HG03460 (cell line): ENCODE measurements around the gene PRKAR1B.

ENCODE experiments used
- ATAC-seq: cut with Tn5 transposase; IDR thresholded peaks from one replicate; pipeline ENCODE4 v1.9.1; 2021; ENCODE audit not compliant: unreplicated experiment

The PRKAR1B gene

DNA sequence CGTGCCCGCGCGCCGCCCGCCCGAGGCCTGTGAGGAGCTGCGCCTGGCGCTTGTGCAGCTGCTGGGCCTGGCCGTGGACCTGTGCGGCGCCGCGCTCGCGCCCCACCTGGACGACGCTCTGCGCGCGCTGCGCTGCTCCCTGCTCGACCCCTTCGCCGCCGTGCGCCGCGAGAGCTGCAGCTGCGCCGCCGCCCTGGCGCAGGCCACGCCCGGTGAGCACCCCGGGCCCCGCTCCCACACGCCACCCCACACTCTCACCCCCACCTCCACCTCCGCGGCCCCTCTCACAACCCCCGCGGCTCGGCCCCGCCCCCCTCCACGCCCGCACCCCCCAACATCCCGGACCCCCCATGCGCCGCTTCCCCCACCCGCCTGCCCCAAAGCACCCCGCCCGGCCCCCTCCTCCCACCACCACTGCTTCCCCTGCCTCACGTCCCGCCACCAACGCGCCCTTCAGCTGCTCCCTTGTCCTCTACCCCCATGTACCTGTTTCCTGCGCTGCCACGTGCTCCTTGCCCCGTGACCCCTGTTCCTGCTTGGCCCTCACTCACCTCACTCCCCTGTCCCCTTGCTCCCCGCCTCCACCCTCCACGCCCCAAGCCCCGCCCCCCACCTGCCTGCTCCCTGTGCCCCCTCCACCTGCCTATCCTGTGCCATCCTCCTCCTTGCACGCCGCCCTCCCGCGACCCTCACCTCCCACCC lies at the start of gene PRKAR1B:
TSS of gene PRKAR1B (minus strand) at position 178 of the 702 bp plus-strand sequence. CDS start 15,776 bp downstream, outside the sequence.
- peak; percentile 48 for ATAC-seq

DNA sequence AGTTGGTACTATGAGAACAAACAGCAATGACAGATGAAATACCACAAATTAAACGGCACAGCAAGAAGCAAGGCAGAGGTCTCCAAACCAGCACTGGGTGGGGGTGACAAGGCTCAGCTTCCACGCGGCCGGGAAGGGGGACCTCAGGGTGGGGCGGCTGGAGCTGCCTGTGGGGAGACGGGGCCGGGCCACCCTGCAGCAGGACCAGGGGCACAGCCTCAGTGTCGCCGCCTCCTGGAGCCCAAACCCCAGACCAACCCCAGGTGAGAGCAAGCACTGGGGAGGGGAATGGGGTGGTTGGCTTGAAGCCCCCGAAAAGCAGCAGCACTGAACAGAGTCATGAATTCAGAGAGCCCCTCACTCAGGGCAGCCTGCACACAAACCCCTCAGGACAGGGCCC lies 49.3 kb upstream of the PRKAR1B start:
- ATAC-seq = no peak

DNA sequence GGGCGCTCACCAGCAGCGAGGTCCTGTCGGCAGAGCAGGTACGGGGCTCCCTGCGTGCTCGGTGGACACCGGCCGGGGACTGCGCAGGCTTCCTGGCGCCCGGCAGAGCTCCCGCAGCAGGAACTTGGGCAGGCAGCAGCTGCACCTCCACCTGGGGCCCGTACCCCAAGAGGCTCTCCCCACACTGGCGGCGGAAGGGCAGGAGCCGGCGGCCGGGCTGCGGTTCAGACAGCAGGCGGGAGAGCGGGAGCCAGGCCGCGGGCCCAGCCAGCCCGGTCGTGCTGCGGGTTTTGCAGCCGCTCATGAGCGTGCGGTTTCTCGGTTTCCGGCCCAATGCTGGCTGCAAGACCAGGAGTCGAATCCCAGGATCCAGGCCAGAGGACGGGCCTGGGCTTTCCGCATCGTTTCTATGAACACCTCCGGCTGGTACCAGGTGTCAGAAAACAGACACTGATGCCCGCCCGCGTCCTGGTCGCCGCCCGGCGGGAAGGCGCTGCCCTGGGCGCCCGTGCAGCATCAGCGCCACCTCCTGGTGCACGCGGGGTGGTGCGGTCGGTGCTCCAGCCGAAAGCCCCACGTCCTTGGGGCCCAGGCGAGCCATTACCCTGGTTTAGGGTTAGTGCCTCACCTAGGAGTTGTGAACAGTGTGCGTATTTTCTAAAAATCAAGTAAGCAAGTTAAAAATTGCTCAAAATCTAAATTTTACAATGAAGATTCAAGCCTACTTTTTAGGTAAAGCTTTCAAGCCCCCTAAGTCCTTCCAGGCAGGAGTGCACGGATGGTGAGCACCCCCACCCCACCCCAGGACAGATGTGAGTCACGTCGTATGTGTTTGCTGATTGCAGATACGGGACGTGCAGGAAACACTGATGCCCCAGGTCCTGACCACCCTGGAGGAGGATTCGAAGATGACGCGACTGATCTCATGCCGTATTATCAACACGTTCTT lies 47.4 kb upstream of the PRKAR1B start:
- ATAC-seq = no peak

DNA sequence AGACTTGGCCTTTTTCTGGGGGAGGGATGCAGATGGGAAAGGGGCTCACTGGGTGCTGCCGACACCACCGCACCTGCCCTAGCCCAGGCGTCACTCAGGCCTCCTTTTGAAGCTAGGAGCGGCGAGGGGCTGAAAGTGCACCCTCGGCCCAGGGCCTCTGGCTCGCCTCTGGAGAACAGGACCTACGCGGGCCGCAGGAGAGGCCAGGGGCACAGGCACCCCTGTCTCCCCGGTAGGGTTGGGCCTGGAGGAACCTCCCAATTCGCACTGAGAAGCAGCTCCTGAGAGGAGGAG lies 46.5 kb upstream of the PRKAR1B start:
- no peak for ATAC-seq

DNA sequence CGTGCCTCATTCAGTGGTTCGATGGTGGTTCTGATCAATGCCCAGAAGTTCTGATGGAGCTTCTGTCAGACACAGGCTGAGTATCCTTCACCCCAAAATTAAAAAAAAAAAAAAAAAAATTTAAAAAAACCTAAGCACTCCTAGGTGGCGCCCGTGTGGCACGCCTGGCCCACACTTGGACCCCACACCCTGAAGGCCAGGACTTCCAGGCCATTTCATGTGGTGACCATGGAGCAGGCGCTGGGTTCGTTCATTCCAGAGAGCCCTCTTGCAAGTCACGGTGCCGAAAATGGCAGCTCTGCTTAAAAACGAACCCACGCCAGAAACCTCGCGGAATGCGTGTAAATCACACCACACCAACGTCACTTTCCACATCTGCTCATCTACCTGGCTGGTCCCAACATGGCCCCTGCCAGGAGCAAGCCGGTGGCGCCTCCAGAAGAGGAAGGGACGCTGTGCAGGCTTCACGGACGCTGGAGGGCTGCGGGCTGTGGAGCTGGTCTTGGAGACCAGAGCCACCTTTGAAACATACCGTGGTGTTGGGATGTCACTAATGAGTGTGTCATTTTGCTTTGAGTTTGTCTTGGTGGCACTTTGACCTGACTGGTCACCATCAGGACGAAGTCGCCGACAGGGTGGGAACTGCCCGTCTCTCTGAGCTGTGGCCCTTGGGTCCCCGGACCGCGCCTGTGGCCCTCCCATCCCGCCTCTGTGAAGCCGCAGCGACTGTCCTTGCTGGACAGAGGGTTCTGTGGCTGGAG lies 46.0 kb upstream of the PRKAR1B start:
- no peak for ATAC-seq

DNA sequence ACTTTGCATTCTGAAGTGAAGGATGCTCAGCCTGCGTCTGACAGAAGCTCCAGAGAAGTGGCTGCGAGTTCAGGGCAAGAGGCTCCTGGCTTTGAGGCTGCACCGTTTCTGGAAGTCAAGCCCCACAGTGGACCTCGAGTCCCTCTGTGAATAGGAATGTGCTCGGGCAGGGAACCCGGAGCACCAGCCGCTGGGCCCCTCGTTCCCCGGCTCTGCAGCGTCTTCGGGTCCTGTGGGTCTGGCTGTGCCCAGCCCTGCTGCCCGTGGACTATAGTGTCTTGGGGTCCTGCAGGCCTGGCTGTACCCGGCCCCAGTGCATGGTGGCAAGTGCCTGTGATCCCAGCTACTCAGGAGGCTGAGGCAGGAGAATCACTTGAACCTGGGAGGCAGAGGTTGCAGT lies 45.3 kb upstream of the PRKAR1B start:
- ATAC-seq = no peak

DNA sequence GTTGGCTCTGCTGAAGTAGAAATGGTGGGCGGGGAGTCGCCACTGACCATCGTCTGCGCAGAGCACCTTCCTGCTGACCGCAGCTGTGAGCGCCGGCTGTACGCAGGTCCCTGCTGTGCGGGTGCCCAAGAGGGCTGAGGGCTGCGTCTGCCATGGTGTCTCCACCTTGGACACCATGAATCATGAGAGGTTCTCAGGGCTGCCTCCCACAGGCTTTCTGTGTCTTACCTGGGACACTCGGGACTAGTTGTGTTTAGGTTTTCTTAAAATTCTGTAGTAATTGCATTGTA lies 44.9 kb upstream of the PRKAR1B start:
- no peak for ATAC-seq

DNA sequence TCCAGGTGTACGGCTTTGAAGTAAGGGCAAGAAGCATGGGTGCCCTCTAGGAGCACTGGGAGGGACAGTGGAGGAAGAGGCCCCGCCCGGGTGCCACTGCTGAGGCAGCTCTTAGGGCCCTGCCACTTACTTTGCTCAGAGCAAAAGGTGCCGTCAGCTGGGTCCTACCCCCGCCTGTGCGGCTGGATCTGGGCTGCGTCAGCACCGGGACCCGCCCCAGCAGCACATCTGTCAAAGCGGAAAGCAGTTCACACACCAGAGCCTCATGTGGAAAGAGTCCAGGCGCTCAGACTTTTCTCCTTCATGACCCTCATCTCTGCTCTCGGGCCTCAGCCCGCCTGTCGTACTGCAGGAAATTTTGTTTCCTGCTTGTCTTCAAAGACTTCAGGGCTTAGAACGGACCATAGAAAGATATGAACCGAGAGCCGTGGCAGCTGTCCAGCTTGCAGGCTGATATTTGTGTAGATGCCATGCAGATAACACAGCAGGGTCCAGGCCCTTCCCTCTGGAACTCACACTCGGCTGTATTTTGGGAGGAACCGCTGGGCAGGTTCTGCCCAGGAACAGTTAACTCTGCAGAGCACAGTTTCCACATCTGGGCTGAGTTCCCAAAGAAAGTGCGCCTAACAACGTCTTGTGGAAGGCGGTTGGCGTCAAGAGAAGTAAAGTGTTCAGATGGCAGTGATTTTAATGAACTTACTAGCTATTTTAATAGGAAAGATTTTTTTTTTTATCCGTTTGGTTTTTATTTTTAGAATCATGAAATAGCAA lies 44.3 kb upstream of the PRKAR1B start:
- no peak for ATAC-seq

DNA sequence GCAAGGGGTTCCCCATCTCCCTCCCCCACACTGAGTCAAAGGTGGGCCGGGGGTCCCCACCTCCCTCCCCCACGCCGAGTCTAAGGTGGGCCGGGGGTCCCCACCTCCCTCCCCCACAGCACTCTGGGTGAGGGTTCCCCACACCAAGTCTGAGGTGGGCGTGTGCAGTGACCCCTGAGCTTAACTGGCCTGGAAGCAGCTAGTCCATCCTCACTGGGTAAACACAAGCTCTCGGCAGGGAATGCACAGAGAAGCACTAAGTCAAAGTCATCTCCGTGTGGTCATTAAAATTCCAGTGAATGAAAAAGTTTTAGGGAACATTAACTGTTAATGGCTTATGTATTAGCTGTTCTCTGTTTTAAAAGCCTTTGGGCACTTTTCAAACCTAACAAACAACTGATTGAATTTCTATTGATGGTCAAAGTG lies 43.7 kb upstream of the PRKAR1B start:
- no peak for ATAC-seq

DNA sequence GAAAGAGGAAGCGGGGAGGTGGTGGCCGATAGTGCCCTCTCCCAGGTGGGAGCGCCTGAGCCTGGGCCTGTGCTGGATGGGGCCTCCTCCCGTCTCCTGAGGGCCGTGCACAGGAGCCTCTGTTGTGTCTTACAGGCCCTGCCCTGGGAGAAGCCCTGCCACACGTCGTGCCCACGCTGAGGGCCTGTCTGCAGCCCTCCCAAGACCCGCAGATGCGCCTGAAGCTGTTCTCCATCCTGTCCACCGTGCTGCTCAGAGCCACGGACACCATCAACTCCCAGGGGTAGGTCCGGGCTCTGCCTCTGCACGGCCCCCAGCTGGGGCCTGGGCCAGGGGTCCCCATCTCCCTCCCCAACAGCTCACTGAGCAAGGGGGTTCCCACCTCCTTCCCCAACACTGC lies 43.3 kb upstream of the PRKAR1B start:
- ATAC-seq = no peak

DNA sequence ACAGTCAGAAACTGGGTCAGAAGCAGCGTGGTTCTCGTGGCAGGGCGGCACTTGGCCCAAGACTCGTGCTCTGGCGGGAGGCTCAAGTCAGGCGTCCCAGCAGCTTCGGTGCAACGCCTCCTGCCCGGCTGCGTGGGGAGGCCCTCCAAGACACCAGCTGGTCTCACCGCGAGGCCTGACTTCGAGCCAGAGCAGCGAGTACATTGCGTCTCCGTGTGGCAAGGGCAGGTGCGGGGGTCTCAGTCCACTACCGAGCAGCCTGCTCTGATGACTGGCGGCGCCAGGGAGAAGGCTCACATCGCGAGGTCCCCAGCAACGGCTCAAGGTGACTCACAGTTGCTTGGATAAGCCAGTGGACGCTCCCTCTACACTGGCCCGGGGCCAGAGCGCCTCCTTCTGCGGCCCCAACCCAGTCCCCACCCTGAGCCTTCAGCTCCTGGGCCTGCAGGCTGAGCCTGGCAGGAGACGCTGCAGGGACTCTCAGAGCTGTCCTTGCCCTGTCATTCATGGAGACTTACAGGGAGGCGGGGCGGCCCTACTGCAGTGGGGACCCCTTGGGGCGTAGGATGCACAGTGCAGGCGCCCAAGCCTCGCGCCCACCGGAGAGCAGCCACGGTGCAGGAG lies 41.9 kb upstream of the PRKAR1B start:
- ATAC-seq = no peak

DNA sequence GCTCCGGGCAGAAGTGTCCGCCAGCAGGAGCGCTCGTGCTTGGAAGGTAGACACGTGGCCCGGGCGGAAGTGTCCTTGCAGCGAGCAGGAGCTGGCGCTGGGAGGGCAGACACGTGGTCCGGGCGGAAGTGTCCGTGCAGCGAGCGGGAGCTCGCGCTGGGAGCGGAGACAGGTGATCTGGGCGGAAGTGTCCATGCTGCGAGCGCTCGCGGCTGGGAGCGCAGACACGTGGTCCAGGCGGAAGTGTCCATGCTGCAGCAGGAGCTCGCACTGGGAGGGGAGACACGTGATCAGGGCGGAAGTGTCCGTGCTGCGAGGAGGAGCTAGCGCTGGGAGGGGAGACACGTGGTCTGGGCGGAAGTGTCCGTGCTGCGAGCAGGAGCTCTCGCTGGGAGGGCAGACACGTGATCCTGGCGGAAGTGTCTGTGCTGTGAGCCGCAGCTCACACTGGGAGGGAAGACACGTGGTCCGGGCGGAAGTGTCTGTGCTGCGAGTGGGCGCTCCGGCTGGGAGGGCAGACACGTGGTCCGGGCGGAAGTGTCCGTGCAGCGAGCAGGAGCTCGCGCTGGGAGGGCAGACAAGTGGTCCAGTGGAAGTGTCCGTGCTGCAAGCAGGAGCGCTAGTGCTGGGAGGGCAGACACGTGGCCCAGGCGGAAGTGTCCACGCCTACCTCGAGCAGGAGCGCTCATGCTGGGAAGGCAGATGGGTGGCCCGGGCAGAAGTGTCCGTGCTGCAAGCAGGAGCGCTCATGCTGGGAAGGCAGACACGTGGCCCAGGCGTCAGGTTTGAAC lies 41.1 kb upstream of the PRKAR1B start:
- no peak for ATAC-seq

DNA sequence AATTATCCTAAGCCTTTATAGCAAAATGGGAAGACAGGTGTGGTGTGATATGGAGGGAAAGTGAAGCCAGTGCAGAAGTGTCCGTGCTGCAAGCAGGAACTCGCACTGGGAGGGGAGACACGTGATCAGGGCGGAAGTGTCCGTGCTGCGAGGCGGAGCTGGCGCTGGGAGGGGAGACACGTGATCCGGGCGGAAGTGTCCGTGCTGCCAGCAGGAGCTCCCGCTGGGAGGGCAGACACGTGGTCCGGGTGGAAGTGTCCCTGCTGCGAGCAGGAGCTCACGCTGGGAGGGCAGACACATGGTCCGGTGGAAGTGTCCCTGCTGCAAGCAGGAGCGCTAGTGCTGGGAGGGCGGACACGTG lies 40.5 kb upstream of the PRKAR1B start:
- no peak for ATAC-seq

DNA sequence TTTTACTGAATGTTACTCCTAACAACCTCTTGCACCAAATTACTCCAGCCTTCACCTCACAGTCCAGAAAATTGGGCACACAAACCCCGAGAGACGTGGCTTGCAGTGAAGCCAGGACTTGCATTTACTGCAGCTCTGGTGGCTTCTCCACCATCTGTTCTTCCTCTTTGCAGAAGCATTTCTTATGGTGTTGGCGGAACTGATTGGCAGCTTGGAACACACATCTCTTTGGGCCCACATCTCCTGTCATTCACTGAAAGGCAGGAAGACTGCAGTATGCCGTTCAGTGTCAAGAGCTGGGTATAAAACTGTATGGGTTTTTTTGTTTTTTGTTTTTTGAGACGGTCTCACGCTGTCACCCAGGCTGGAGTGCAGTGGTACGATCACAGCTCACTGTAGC lies 38.3 kb upstream of the PRKAR1B start:
- ATAC-seq = no peak

DNA sequence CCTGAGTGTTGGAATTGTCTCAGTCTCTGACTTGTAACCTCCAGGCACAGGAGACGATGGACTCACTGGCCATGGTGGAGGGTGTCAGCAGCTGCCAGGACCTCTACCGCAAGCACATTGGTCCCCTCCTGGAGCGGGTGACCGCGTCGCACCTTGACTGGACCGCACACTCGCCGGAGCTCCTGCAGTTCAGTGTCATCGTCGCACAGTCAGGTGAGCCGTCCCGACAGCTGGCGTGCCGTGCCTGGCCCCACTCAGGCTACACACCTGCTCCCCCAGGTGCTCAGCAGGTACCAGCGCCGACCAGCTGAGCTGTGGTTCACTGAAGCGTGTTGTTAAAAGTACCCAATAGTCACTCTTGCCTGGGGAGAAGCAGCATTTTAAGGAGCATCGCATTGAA lies 36.7 kb upstream of the PRKAR1B start:
- ATAC-seq = no peak

DNA sequence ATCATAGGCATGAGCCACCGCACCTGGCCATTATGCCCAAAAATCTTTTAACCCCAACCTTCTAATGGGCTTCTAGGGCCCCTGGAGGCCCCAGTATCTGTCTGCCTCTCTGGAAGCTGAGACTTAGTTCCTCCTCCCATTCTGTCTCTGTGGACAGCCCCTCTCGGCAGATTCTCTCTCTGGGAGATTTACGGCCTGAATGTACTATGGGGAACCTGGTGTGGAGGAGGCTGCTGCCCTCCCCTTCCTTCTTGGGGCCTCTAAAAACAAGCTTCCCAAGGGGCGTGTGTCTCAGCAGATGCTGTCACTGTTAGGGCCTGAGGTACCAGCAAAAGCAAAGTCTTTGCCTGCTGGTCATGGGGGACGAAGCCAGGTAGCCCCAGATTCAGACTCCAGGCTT lies 35.8 kb upstream of the PRKAR1B start:
- no peak for ATAC-seq

DNA sequence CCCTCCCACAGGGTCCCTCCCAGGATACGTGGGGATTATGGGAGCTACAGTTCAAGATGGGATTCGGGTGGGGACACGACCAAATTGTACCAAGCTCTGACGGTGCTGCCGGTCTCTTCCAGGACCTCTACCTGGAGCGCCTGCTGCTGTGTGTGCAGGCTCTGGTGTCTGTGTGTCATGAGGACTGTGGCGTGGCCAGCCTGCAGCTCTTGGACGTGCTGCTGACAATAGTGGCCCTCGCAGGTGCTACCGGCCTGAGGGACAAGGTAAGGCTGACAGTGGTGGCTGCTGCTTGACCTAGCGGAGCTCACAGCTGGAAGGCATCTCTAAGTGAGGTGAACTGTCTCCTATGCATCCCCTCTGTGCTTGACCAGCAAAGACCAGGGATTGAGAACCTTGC lies 34.5 kb upstream of the PRKAR1B start:
- no peak for ATAC-seq

DNA sequence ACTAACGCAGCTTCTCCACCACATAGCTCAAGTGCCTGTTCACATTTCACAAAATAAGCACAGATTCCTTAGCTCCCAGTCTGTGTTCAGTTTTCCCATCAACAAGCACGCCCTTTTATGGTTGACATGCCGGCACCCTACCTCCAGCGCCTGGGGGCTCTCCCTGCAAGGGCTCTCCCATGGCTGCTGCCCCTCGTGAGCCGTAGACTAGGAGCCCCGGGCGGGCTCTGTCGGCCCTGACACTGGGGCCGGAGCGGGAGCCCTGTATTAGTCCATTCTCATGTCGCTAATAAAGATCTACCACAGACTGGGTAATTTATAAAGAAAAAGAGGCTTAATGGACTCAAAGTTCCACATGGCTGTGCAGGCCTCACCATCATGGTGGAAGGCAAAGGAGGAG lies 34.0 kb upstream of the PRKAR1B start:
- no peak for ATAC-seq

DNA sequence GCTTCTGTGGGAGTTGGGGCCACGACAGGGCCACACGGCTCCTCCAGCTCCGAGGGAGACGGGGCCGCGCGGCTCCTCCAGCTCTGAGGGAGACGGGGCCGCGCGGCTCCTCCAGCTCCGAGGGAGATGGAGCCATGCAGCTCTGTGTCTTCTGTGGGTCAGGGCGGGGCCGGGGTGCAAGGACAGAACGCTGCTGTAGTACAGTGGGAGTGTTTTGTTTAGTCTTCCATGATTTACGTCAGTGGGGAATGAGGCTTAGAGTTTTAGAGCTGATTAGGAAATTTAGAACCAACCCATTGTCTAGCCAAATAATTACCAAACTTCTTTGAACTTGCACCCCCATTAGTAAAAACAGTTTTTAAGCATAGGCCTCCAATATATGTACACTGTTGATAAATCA lies 32.9 kb upstream of the PRKAR1B start:
- no peak for ATAC-seq

DNA sequence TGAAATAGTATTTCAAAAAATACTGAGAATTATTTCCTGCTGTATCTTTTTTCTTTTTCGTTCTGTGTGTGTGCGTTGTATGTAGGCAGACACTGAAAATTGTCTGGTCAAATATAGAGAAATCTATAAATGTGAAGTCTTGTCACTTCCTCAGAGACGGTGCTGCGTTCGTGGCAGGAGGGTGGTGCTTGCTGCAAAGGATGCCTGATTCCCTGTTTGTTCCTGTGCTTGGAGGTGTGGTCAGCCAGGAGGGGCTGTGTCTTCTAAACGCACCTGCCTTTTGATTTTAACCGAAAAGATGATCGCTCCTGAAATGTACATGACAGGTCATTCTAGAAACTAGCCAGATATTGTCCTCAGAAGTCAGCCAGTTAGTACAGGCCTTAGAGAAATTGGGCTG lies 32.5 kb upstream of the PRKAR1B start:
- ATAC-seq = no peak
